HG03439 (cell line): ENCODE results near the gene TLR2.
A peak's percentile ranks its signal among the peaks of the same experiment; 100 is the strongest.

ENCODE experiments used
- ATAC-seq: cut with Tn5 transposase; IDR thresholded peaks from one replicate; pipeline ENCODE4 v1.9.1; 2021; ENCODE audit warnings: mild to moderate bottlenecking, moderate library complexity; ENCODE audit not compliant: unreplicated experiment

Gene TLR2, protein sequence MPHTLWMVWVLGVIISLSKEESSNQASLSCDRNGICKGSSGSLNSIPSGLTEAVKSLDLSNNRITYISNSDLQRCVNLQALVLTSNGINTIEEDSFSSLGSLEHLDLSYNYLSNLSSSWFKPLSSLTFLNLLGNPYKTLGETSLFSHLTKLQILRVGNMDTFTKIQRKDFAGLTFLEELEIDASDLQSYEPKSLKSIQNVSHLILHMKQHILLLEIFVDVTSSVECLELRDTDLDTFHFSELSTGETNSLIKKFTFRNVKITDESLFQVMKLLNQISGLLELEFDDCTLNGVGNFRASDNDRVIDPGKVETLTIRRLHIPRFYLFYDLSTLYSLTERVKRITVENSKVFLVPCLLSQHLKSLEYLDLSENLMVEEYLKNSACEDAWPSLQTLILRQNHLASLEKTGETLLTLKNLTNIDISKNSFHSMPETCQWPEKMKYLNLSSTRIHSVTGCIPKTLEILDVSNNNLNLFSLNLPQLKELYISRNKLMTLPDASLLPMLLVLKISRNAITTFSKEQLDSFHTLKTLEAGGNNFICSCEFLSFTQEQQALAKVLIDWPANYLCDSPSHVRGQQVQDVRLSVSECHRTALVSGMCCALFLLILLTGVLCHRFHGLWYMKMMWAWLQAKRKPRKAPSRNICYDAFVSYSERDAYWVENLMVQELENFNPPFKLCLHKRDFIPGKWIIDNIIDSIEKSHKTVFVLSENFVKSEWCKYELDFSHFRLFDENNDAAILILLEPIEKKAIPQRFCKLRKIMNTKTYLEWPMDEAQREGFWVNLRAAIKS

DNA sequence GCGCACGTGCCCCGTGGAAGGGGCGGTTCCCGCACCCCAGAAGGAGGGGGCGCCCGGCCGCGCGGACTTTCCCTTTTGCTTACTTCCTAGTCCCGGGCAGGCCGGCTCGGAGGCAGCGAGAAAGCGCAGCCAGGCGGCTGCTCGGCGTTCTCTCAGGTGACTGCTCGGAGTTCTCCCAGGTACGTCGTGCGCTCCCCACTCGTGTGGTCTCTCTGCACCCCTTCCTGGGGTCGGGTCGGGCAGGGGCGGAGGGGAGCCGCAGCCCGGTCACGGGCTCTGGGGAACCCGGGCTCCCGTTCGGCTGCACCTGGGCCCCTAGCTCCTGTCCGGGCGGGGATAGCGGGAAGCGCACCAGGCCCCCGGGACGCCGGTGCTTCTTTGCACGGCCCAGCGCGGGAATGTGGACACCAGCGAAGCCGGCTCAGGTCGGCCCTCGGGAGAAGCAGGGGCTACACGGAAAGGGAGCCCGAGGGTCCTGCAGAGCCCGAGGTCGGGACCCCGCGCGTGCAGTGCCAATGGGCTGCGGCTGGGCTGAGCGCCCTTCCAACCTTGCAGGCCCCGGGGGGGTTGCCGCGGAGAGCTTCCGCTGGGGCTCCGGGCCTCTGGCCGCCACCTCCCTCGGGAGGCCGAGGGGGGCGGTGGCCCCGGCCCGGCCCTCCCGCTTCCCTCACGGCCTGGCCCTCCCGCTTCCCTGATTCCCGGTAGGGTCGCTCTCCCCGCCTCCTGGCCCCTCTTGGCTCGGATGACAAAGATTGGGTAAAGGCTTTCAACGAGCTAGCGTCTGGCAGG lies at the start of gene TLR2:
TLR2 (plus strand) TSS at position 99 of the 789 bp plus-strand sequence. CDS start 18,628 bp downstream, outside the sequence.
- ATAC-seq, result peak; percentile 93

DNA sequence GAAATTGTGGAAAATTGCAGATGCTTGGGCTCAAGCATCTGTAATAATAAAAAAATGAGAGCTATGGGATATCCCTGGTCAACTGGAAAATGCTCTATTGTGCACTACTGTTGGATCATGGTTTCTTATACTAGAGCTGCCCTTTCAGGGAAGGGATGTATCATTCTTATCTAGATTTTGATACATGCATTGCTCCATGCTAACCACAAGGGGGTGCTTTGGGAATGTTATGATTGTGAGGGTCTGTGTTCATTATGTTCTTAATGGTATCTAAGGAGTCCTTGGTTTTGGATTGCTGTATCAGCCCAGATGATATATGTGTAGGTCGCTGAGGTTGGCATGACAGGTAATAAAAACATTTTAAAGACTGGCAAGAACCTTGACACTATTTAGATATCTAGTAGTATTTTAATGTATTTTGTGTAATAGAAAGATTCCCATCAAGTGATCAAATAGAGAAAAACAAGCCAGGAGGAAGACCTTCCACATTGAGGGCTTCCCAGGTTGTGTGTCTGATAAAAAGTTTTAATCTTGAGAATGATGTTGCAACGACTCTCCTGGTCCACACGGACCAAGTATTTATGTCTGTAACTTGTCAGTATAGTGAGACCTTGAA lies 49.2 kb upstream of the TLR2 start:
- no peak for ATAC-seq

DNA sequence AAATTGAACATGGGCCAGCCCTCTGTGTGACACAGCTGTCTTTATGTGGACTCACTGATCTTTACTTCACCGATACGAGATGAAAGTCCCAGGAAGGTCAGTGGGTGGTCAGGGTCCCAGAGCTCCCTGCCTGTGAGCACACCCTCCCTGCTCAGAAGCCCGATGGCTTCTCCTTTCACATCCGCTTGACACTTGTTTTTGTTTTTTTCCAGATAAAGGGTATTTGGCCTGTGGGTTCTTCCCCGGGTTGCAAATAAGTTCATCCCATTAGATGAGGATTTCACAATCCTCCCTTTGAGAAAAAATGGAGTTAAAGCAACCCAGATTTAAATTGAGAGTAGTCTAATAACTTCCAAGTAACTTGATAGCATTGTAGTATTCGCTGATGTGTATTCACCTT lies 48.2 kb upstream of the TLR2 start:
- no peak for ATAC-seq

DNA sequence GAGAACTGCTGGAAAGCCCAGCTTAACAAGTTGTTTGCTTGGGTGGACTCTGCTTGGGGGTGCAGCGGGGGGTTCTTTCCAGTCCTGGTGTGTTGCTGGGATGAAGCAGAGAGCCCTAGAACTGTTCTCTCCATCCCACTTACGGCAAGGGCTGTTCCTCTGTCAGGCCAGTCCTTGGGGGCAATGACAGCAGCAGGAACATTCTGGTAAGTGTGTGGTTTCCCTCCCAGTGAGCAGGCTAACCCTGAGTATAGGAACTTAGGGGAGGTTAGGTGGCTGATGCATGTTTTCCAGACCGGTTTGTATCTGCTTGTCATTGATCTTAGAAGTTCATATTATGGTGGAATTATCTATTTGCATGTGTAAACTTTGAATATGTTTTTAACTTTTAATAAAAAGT lies 46.9 kb upstream of the TLR2 start:
- no peak for ATAC-seq

DNA sequence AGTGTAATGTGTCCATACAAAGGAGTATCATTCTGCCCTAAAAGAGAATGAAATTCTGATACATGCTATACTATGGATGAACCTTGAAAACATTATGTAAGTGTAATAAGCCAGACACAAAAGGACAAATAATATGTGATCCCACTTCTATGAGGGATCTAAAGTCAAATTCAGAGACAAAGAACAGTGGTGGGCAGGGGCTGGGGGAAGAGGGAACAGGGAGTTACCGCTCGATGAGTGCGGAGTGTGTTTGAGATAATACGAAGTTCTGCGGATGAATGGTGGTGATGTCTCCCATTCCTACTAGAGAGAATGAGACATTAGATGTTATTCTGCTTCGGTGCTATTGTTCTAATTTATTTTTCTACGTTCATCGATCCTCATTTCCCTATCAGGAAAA lies 46.1 kb upstream of the TLR2 start:
- no peak for ATAC-seq

DNA sequence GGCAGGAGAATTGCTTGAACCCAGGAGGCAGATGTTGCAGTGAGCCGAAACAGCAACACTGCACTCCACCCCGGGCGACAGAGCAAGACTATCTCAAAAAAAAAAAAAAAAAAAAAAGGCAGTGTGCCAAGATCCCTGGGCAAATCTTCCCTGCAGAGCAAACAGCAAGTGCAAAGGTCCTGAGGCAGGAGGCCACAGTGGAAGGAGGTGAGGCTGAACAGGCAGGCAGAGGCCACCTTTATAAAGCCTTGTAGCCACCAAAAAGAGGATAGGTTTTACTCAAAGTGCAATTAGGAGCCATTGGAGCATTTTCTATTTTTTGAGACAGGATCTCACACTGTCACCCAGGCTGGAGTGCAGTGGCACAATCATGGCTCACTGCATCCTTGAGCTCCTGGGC lies 45.1 kb upstream of the TLR2 start:
- no peak for ATAC-seq

DNA sequence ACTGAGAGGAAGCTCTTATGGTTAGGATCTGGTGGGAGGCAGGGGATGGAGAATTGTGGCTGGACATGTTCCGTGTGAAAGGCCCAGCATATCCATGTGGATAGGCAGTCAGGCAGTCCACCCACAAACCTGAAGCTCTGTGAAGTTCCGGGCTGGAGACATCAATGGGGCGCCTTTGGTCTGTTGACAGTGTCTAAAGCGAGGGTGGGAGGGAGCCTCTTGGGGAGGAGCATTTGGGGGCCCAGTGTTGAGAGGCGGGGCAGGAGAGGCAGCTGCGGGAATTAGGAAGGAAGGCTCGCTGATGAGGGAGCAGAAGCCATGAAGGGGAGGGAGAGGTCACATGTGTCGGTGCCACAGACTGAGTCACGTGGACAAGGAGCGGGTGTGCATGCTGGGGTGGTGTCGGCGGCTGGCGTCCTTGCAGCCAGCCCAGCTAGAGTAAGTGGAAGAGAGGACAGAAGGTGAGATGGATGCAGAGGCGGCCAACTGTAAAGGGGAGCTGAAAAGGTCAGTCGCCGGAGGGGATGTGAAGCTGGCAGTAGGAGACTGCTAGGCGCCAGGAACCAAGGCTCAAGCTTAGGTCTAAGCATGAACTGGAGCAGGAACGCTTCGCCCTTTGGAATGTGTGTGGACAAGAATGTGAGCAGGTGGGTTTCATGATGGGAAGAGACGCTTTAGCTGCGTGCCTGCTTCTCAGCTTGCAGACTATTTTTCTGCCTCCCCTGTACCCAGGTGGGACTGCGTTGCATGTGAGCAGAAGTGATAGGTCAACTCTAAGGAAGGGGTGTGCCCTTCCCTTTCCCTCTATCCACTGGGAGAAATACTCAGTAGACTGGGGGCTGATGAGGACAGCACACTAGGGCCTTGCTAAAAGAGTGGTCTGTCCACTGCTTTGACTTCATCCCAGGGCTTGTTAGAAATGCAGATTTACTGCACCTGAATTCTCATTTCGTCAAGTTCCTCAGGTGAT lies 44.0 kb upstream of the TLR2 start:
- ATAC-seq, result no peak

DNA sequence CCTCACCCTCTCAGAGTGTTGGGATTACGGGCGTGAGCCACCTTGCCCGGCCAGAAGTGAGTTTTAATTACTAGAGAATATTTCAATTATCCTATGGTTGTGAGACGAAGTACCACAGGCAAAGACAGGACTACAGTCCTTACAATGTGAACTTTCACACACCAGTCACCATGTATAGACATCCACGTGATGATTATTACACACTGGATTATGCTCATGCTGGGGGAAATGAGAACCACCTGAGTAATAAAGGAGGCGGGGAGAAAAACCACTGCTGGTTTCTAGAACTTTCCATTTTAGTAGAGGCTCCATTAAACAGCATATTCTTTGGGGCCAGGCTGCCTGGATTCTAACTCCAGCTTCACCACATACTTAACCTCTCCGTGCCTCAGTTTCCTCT lies 42.5 kb upstream of the TLR2 start:
- no peak for ATAC-seq

DNA sequence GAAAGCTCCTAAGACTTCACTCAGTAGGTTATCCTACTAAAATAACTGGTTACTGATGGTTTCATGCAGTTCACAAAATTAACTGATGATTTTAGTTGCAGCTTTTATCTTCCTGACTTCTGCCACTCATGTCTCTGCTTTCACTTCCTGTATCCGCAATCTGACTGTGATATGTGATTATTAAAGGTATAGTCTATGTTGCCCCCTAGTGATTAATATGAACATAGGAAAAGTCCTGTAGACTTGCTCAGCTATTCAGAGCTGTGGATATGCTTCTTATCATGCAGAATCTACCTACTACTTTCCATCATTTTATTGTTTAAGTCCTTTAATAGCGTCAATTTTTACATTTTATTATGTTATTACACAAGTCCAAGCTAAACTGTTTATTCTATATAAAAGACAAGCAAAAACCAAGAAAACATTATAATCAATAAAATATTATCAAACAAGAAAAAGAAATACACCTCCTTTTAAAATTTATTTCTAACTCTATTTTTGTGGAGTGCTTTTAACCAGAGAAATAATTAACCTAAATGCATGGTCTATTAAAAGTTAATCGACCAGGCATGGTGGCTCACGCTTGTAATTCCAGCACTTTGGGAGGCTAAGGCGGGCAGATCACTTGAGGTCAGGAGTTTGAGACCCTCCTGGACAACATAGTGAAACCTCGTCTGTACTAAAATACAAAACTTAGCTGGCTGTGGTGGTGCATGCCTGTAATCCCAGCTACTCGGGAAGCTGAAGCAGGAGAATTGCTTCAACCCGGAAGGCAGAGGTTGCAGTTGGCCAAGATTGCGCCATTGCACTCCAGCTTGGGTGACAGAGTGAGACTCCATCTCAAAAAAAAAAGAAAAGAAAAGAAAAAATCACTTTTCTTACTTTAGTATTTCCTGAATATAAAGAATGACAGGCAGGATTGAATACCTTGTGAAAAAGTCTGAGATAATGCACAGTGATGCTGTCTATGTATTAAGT lies 40.4 kb upstream of the TLR2 start:
- ATAC-seq, result peak; percentile 81

DNA sequence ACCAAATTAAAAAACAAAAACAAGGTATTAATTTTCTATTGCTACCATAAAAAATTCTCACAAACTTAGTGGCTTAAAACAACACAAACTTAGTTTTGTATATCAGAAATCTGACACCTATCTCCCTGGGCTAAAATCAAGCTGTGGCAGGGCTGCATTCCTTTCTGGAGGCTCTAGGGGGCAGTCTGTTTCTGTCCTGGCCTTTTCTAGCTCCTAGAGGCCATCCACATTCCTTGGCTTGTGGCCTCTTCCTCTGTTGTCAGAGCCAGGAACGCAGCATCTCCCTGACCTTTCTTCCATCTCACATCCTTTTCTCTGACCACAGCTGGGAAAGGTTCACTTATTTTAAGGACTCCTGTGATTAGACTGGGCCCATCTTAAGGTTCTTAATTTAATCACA lies 38.9 kb upstream of the TLR2 start:
- no peak for ATAC-seq

DNA sequence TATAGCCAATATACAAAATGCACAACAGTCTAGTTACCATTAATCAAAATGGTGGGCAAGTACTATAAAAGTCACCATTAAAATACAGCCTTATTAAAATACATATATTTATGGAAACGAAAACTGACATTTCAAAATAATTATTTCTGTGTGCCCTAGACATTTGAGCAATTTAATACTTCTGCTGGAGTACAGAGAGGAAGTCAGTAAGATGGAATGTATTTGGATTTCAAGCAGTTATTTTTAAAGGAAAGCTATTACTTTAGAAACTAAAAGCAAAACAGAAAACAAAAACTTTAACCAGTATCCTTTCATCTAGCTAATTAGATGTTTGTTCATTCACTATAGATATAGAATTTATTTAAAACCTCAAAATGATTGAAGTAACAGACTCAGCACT lies 37.8 kb upstream of the TLR2 start:
- no peak for ATAC-seq

DNA sequence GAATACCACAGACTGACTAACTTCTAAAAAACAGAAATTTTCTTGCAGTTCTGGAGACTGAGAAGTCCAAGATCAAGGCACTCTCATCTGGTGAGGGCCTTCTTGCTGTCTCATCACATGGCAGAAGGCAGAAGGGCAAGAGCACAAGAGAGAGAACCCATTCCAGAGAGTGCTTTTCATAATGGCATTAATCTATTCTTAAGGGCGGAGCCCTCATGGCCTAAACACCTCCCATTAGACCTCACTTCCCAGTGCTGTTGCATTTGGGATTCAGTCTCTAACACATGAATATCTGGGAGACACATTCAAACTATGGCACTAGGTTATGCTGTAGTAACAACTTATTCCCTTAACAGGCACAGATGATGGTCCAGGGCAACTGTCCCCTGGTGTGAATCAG lies 37.1 kb upstream of the TLR2 start:
- ATAC-seq, result no peak

DNA sequence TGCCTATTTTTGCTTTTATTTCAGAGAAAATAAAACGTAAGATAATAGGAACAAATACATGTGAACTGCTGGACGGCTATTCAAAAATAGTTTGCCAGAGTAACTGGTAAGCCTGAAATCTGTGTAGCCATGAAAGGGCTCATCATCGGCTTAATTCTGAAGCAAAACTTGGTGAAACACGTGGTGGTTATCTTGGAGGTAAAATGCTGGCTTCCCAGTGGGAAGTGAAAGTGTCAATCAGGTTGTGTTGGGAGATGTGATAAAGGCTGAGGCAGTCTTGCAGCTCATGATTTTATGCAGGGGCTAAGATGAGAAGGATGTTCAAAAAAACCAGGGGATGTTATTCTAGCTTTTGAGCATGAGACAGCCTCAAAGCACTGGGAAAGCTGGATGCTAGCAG lies 36.1 kb upstream of the TLR2 start:
- ATAC-seq, result no peak

DNA sequence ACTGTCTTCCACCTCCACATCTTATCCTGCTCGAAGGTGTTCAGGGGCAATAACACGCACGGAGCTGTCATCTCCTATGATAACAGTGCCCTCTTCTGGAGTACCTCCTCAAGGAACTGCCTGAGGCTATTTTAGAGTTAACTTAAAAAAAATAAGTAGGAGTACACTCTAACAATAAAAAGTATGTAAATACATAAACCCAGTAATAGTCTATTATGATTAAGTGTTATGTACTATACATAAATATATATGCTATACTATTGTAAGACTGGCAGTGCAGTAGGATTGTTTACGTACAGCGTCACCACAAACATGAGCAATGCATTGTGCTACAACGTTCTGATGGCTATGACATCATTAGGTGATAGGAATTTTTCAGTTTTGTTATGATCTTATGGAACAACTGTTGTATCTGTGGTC lies 34.5 kb upstream of the TLR2 start:
- no peak for ATAC-seq

DNA sequence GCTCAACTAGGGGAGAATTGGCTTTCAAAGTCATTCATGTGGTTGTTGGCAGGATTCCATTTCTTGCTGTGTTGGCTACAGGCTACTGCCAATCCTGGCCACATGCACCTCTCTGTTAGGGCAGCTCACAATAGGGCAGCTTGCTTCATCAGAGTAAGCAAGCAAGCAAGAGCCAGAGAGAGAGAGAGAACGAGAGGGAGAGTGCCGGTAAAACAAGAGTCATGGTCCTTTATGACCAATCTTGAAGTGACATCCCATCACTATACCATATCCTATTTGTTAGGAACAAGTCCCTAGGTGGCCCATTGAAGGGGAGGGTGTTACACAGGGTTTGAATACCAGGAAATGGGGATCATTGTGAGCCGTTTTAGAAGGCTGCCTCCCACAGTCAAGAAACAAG lies 33.0 kb upstream of the TLR2 start:
- no peak for ATAC-seq

DNA sequence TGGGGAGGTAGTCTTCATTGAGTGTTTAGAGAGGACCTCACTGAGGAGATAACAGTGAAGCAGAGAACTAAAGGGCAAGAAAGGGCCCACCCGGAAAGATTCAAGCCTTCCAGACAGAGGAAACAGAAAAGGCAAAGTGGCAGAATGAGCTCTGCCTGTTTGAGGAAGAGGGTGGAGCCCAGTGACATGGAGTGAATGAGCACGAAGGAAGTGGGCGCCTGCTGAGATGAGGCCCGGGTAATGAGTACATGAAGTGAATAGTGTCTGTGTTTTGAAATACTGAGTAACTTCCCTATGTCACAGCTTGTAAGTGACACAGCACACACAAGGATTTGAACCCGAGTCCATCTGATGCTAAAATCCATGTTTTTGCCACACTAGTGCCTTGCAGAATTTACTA lies 32.5 kb upstream of the TLR2 start:
- ATAC-seq, result no peak

DNA sequence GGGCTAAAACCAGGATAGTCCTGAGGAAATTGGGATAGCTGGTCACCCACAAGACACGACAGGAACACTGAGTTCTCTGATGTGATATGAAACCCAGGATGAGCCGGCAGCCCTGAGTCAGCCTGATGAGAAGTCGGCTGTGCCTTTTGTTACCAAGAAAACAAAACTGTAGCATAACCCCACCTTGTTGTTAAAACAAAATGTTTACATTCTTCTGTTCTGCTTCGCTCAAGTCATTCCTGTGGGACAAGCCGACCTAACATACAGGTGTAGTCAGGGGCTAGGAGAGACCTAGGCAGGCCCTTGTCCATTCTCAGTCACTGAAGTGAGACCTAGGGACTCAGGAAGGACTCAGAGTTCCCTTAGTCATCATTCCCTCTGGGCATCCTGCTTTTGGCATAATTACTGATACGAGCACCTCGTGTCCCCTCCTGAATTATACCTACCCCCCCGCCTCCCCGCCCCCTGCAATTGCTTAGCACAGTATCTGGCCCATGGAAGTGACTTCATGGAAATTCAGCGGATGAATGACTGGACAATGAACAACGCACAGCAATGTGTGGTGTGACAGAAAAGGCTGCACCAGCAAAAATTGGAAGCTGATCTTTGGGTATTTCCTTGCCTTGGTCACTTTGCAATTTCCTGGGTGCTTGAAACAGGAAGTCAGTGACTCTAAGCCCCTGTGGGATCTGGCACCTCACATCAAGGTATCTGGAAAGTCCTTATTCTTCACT lies 31.9 kb upstream of the TLR2 start:
- ATAC-seq, result no peak

DNA sequence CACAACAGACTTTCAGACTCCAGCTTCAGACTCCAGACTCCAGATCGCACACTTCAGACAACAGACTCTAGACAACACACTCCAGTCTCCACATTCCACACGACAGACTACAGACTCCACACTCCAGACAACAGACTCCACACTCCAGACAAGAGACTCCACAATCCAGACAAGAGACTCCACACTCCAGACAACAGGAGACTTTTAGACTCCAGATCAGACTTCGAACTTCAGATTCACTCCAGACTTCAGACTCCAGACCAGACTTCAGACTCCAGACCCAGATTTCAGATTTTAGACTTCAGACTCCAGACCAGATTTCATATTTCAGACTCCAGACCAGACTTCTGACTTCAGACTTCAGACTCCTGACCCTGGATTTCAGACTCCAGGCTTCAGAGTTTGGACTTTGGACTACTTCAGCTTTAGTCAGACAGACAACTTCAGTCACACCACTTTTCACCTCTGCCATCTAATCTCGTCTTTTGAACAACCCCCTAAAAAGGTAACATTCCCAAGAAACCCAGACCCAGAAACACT lies 29.0 kb upstream of the TLR2 start:
- no peak for ATAC-seq
